Activated CD4-positive, CD25-positive, alpha-beta regulatory T cell treated with anti-CD3 and anti-CD28 coated beads, Interleukin-2, amount 50 U/mL, for 72 hours (primary cell): ENCODE data around the gene WNT11.
"Not testable (repeated sequence)": the region's sequence is repeated elsewhere in the genome, so short reads cannot be mapped to it uniquely, and the experiment has no call there.

Experiments used
- DNase-seq: peaks from one replicate; pipeline ENCODE4 v3.0.0; 2021

WNT11 gene

GRCh38 chr11:76201056-76201455, 5.2 kb downstream of the WNT11 start:
- no peak for DNase-seq

GRCh38 chr11:76200006-76200940, 6.0 kb downstream of the WNT11 start:
- DNase-seq = no peak

GRCh38 chr11:76198691-76199090, 7.6 kb downstream of the WNT11 start:
- DNase-seq = not testable (repeated sequence)

GRCh38 chr11:76197941-76198640, 8.2 kb downstream of the WNT11 start:
- no peak for DNase-seq

GRCh38 chr11:76197332-76197731, 9.0 kb downstream of the WNT11 start:
- no peak for DNase-seq

- no peak for DNase-seq
Measured at GRCh38 chr11:76196849-76197248, 9.5 kb downstream of the WNT11 start.

GRCh38 chr11:76194872-76195668, 11.2 kb downstream of the WNT11 start:
- DNase-seq = no peak

- no peak for DNase-seq
Measured at GRCh38 chr11:76193219-76193618, 13.1 kb downstream of the WNT11 start.

GRCh38 chr11:76190376-76190775, 15.9 kb downstream of the WNT11 start:
- no peak for DNase-seq

- DNase-seq = no peak
Measured at GRCh38 chr11:76189682-76190081, 16.6 kb downstream of the WNT11 start.

- no peak for DNase-seq
Measured at GRCh38 chr11:76188873-76189272, 17.4 kb downstream of the WNT11 start.

GRCh38 chr11:76186776-76187279, 19.5 kb downstream of the WNT11 start:
- no peak for DNase-seq

GRCh38 chr11:76185931-76186401, 20.3 kb downstream of the WNT11 start:
- DNase-seq = no peak

- DNase-seq = no peak
Measured at GRCh38 chr11:76185511-76185910, 20.8 kb downstream of the WNT11 start.

GRCh38 chr11:76184551-76184993, 21.7 kb downstream of the WNT11 start:
- no peak for DNase-seq

- DNase-seq = no peak
Measured at GRCh38 chr11:76181371-76181770, 24.9 kb downstream of the WNT11 start.

- DNase-seq = no peak
Measured at GRCh38 chr11:76179147-76179546, 27.2 kb downstream of the WNT11 start.

- DNase-seq = no peak
Measured at GRCh38 chr11:76177250-76177686, 29.0 kb downstream of the WNT11 start.

GRCh38 chr11:76176463-76176862, 29.8 kb downstream of the WNT11 start:
- DNase-seq = no peak

- DNase-seq = no peak
Measured at GRCh38 chr11:76175783-76176182, 30.5 kb downstream of the WNT11 start.

GRCh38 chr11:76174330-76174729, 32.0 kb downstream of the WNT11 start:
- DNase-seq = no peak

- no peak for DNase-seq
Measured at GRCh38 chr11:76173663-76174062, 32.6 kb downstream of the WNT11 start.

- DNase-seq = no peak
Measured at GRCh38 chr11:76172583-76172982, 33.7 kb downstream of the WNT11 start.
